Tibial nerve (tissue), 4 donors: ENCODE results near the gene TUBE1. TPM values are rescaled to one million over a fixed set of nuclear protein-coding genes. Genes with fewer than 3 reads are reported as not detected.

Experiments used
- DNase-seq, 2 donors: peaks; one replicate each; pipeline ENCODE4 v3.0.0-alpha.2; 2019; ENCODE audit warnings: low spot score in 2 of 2
- H3K27ac ChIP-seq, 4 donors: fragments of 200-600 bp; sonication (generic) in 3 of 4; one replicate each; pipeline ENCODE4 v1.5.1; 2017 to 2019; ENCODE audit warnings: mild to moderate bottlenecking in 1 of 4
- H3K27me3 ChIP-seq, 2 donors: fragments of 200-600 bp; sonication (generic) in 1 of 2; one replicate each; pipeline versions ENCODE4 v1.5.1 to v1.6.0; 2017 to 2019
- H3K36me3 ChIP-seq, 3 donors: fragments of 200-600 bp; sonication (generic); one replicate each; pipeline ENCODE4 v1.5.1; 2018 to 2019
- H3K4me1 ChIP-seq, 4 donors: fragments of 200-600 bp; sonication (generic) in 3 of 4; one replicate each; pipeline ENCODE4 v1.5.1; 2017 to 2019
- H3K4me3 ChIP-seq, 4 donors: fragments of 200-600 bp; sonication (generic) in 3 of 4; one replicate each; pipeline ENCODE4 v1.5.1; 2017 to 2019; ENCODE audit warnings: mild to moderate bottlenecking in 1 of 4, moderate library complexity in 1 of 4
- H3K9me3 ChIP-seq, 4 donors: fragments of 200-600 bp; sonication (generic) in 3 of 4; one replicate each; pipeline ENCODE4 v1.5.1; 2017 to 2019
- CTCF ChIP-seq, 5 experiments: fragments of 200-600 bp in 3 of 5; fragments of 450-650 bp in 2 of 5; sonication (generic) in 3 of 5; IDR thresholded peaks; one replicate each; pipeline ENCODE4 v1.5.1; 2016 to 2019; ENCODE audit warnings: antibody characterized with exemption in 5 of 5, mild to moderate bottlenecking in 3 of 5, moderate library complexity in 2 of 5
- EP300 ChIP-seq, 2 donors: sonication (generic); formaldehyde crosslinking; IDR thresholded peaks; one replicate each; pipeline ENCODE4 v1.6.1; 2017; ENCODE audit warnings: antibody characterized with exemption in 2 of 2, mild to moderate bottlenecking in 1 of 2
- POLR2A ChIP-seq, 2 donors: fragments of 450-650 bp; IDR thresholded peaks; one replicate each; pipeline ENCODE4 v1.6.1; 2017; ENCODE audit warnings: antibody characterized with exemption in 2 of 2, mild to moderate bottlenecking in 2 of 2, moderate library complexity in 2 of 2
- WGBS, 2 donors: methylation state at CpG; one replicate each; pipeline ENCODE4 v1.1.5; 2018; 5-methylcytosine and 5-hydroxymethylcytosine counted together
- total RNA-seq, 4 donors: library from RNA; depleted of rRNA; stranded (reverse); fragments of >200 nt; gene quantifications; one replicate each; pipeline ENCODE4 v1.1.0, GENCODE V29; 2016

Gene TUBE1
- total RNA-seq, 4 donors from 2014 or later = 47.2 to 64.5 (median 50.7) TPM

GRCh38 chr6:112065426-112065986 is 21.8 kb downstream of the TUBE1 start:
- Histone ChIP-seq H3K4me3 (no peak overlapping the region), H3K36me3 (peaks cover 0 to 11% (median 0%) of the 10 kb centered on the region in 3 donors), H3K9me3 (no peaks in the 10 kb centered on the region), H3K27me3 (no peaks in the 10 kb centered on the region), H3K4me1 (no peaks in the 10 kb centered on the region), H3K27ac (no peak overlapping the region)
- no peak for DNase-seq
- 52 to 66% methylated on average over 6 of the region's 6 CpGs for WGBS, 2 donors
- TF ChIP-seq POLR2A (IDR thresholded peaks at IDR 0.05) = no peak
- TF ChIP-seq EP300 (IDR thresholded peaks at IDR 0.05) = no peak
- TF ChIP-seq CTCF (IDR thresholded peaks at IDR 0.05) = no peak

- peaks cover 0 to under 1% (median 0%) of the 10 kb centered on the region in 3 donors for H3K36me3 ChIP-seq
- 82 to 83% methylated on average over 3 of the region's 3 CpGs for WGBS, 2 donors
- no peak overlapping the region for H3K27ac ChIP-seq
- no peaks in the 10 kb centered on the region for H3K27me3 ChIP-seq
- H3K9me3 ChIP-seq = no peaks in the 10 kb centered on the region
- DNase-seq = no peak
- TF ChIP-seq CTCF (IDR thresholded peaks at IDR 0.05) (no peak), EP300 (IDR thresholded peaks at IDR 0.05) (no peak), POLR2A (IDR thresholded peaks at IDR 0.05) (no peak)
- no peak overlapping the region for H3K4me3 ChIP-seq
- H3K4me1 ChIP-seq = no peaks in the 10 kb centered on the region
Observed at GRCh38 chr6:112062966-112063365, 24.3 kb downstream of the TUBE1 start.

GRCh38 chr6:112061605-112062004 is 25.7 kb downstream of the TUBE1 start:
- DNase-seq = no peak
- Histone ChIP-seq H3K9me3 (no peaks in the 10 kb centered on the region), H3K27ac (no peak overlapping the region), H3K4me3 (no peak overlapping the region), H3K36me3 (no peaks in the 10 kb centered on the region), H3K4me1 (no peaks in the 10 kb centered on the region), H3K27me3 (no peaks in the 10 kb centered on the region)
- 94 to 96% methylated on average over 4 of the region's 4 CpGs for WGBS, 2 donors
- TF ChIP-seq EP300 (IDR thresholded peaks at IDR 0.05) (no peak), CTCF (IDR thresholded peaks at IDR 0.05) (no peak), POLR2A (IDR thresholded peaks at IDR 0.05) (no peak)

- DNase-seq = no peak
- Histone ChIP-seq H3K36me3 (no peaks in the 10 kb centered on the region), H3K4me1 (no peaks in the 10 kb centered on the region), H3K9me3 (no peaks in the 10 kb centered on the region), H3K27ac (no peak overlapping the region), H3K27me3 (no peaks in the 10 kb centered on the region), H3K4me3 (no peak overlapping the region)
- TF ChIP-seq CTCF (IDR thresholded peaks at IDR 0.05) (no peak), POLR2A (IDR thresholded peaks at IDR 0.05) (no peak), EP300 (IDR thresholded peaks at IDR 0.05) (no peak)
- 70 to 73% methylated on average over 4 of the region's 4 CpGs for WGBS, 2 donors
Observed at GRCh38 chr6:112058243-112059032, 28.8 kb downstream of the TUBE1 start.

- WGBS, 2 donors = 77 to 79% methylated on average over 10 of the region's 10 CpGs
- Histone ChIP-seq H3K27me3 (no peaks in the 10 kb centered on the region), H3K27ac (no peak overlapping the region), H3K4me1 (no peaks in the 10 kb centered on the region), H3K9me3 (peaks cover 0 to 7% (median 0%) of the 10 kb centered on the region in 4 donors), H3K4me3 (no peak overlapping the region), H3K36me3 (no peaks in the 10 kb centered on the region)
- TF ChIP-seq POLR2A (IDR thresholded peaks at IDR 0.05) (no peak), EP300 (IDR thresholded peaks at IDR 0.05) (no peak), CTCF (IDR thresholded peaks at IDR 0.05) (no peak)
- no peak for DNase-seq
Observed at GRCh38 chr6:112054555-112055190, 32.6 kb downstream of the TUBE1 start.
